H1 (cell line): ENCODE results near the gene SSX2IP. TPM values are rescaled to one million over a fixed set of nuclear protein-coding genes. Genes with fewer than 3 reads are reported as not detected.

Experiments
- BCL11A ChIP-seq, 2 experiments: IDR thresholded peaks; one replicate each; pipeline ENCODE4 v1.6.1; 2011; ENCODE audit warnings: low read depth in 2 of 2, low read length in 2 of 2, mild to moderate bottlenecking in 2 of 2
- CHD1 ChIP-seq: IDR thresholded peaks from 2 replicates; pipeline ENCODE4 v1.6.1; 2012; ENCODE audit warnings: low read depth, low read length, improper control_type of control experiment
- CTCF ChIP-seq, 3 experiments: IDR thresholded peaks; 1 replicate in 2 of 3; 2 replicates in 1 of 3; pipeline versions ENCODE4 v1.5.1 to v1.6.1; 2011; ENCODE audit warnings: low read length in 3 of 3, mild to moderate bottlenecking in 3 of 3, inconsistent platforms in 2 of 3, low read depth in 1 of 3, moderate library complexity in 1 of 3; ENCODE audit not compliant: insufficient read depth in 1 of 3; ENCODE audit errors: control extremely low read depth in 1 of 3
- FOSL1 ChIP-seq: IDR thresholded peaks from 2 replicates; pipeline ENCODE4 v1.6.1; 2011; ENCODE audit warnings: mild to moderate bottlenecking, low read depth, low read length, moderate library complexity; ENCODE audit not compliant: insufficient read depth
- HDAC6 ChIP-seq: IDR thresholded peaks from one replicate; pipeline ENCODE4 v1.7.1; 2012; ENCODE audit warnings: low read depth, mild to moderate bottlenecking, inconsistent platforms, low read length, moderate library complexity
- KDM4A ChIP-seq: IDR thresholded peaks from one replicate; pipeline ENCODE4 v1.7.1; 2012; ENCODE audit warnings: low read depth, mild to moderate bottlenecking, moderate library complexity, low read length, inconsistent platforms; ENCODE audit not compliant: severe bottlenecking
- MAFK ChIP-seq: IDR thresholded peaks from 2 replicates; pipeline ENCODE4 v1.6.1; 2012; ENCODE audit warnings: low read depth, mild to moderate bottlenecking, improper control_type of control experiment, low read length
- TBP ChIP-seq: IDR thresholded peaks from 2 replicates; pipeline ENCODE4 v1.6.1; 2011; ENCODE audit warnings: low read depth, low read length, improper control_type of control experiment
- YY1 ChIP-seq: IDR thresholded peaks from 2 replicates; pipeline ENCODE4 v1.6.1; 2011; ENCODE audit warnings: low read depth, mild to moderate bottlenecking, low read length
- polyA plus RNA-seq, 7 experiments: library from polyadenylated mRNA; depleted of rRNA in 3 of 7; stranded (reverse) in 5 of 7; unstranded in 2 of 7; fragments of >200 nt in 5 of 7; fragments of 200-250 nt in 2 of 7; gene quantifications; 1 replicate in 5 of 7; 2 replicates in 1 of 7; 4 replicates in 1 of 7; pipeline versions ENCODE4 v1.2.1 to v1.2.3, GENCODE V29; 2011 to 2013; ENCODE audit warnings: missing spikeins in 2 of 7, mixed read lengths in 2 of 7
- total RNA-seq: library from RNA; stranded (reverse); fragmentation: NEBNext Ultra II Directional; extraction: Animal tissue kit (Norgen Biotek cat#: 25700); gene quantifications from 2 replicates; pipeline ENCODE4 v1.2.1, GENCODE V29; 2021

SSX2IP gene
- total and polyA plus RNA-seq, 2 of the 8 experiments (the other 6 are each of a cell fraction or from before 2014, with no cell fraction given) = 4.0 to 31.3 TPM

DNA sequence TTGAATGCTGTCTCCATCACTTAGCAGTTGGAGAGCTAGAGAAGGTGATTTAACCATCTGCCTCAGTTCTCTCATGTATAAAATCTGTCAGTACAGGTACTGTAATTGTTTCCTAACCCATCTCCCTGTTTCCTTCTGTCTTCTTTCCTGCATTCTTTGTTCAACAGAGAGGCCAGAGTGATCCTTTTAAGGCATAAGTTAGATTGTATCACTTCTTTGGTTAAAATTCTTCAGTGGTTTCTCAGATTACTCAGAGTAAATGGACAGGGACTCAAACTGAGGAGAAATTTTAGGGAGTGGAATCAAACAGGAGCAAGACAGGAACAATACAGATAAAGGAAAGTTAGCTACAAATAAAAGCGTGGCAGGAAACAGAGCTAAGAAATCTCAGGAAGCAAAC, 45.2 kb upstream of the SSX2IP start (continued):
- TF ChIP-seq CTCF (IDR thresholded peaks at IDR 0.05; ENCODE audit: control extremely low read depth in 1 of 3, insufficient read depth in 1 of 3, low read depth in 1 of 3, low read length in 3 of 3) = no peak
- TF ChIP-seq BCL11A (IDR thresholded peaks at IDR 0.05; ENCODE audit: low read depth in 2 of 2, low read length in 2 of 2) = no peak
- no peak for TF ChIP-seq TBP
- TF ChIP-seq HDAC6 = no peak
- no peak for TF ChIP-seq YY1
- TF ChIP-seq FOSL1 = no peak
- no peak for TF ChIP-seq MAFK
- no peak for TF ChIP-seq KDM4A
- TF ChIP-seq CHD1 = no peak
